Large intestine (tissue), 3 donors: Measurements from ENCODE around the gene TTLL5. TPM values are rescaled to one million over a fixed set of nuclear protein-coding genes. Genes with fewer than 3 reads are reported as not detected.

Experiments
- DNase-seq, 2 donors: peaks; one replicate each; pipeline versions ENCODE4 v3.0.0 to v3.0.0-alpha.2; 2013
- H3K27ac ChIP-seq: one replicate; pipeline ENCODE4 v1.5.1; 2013; ENCODE audit warnings: low read length
- H3K27me3 ChIP-seq: 2 replicates; pipeline ENCODE4 v1.6.1; 2013; ENCODE audit warnings: low read length; ENCODE audit not compliant: control insufficient read depth, insufficient read depth
- H3K36me3 ChIP-seq: 2 replicates; pipeline ENCODE4 v1.6.1; 2013; ENCODE audit warnings: low read length; ENCODE audit not compliant: control insufficient read depth, insufficient read depth
- H3K4me1 ChIP-seq: one replicate; pipeline ENCODE4 v1.6.1; 2013; ENCODE audit warnings: low read length; ENCODE audit not compliant: control insufficient read depth, insufficient read depth
- H3K4me3 ChIP-seq: one replicate; pipeline ENCODE4 v1.5.1; 2013; ENCODE audit warnings: low read length
- H3K9me3 ChIP-seq: one replicate; pipeline ENCODE4 v1.6.1; 2013; ENCODE audit warnings: mild to moderate bottlenecking, low read depth, low read length, moderate library complexity; ENCODE audit not compliant: control insufficient read depth
- WGBS: methylation state at CpG from one replicate; pipeline ENCODE4 v1.1.5; 2013; ENCODE audit warnings: low lambda C conversion rate; ENCODE audit not compliant: insufficient coverage; 5-methylcytosine and 5-hydroxymethylcytosine counted together
- polyA plus RNA-seq: library from polyadenylated mRNA; unstranded; fragments of 120-200 nt; gene quantifications from one replicate; pipeline ENCODE4 v1.2.1, GENCODE V29; 2013

Gene TTLL5
- polyA plus RNA-seq, 1 donor: 15.2 TPM

DNA sequence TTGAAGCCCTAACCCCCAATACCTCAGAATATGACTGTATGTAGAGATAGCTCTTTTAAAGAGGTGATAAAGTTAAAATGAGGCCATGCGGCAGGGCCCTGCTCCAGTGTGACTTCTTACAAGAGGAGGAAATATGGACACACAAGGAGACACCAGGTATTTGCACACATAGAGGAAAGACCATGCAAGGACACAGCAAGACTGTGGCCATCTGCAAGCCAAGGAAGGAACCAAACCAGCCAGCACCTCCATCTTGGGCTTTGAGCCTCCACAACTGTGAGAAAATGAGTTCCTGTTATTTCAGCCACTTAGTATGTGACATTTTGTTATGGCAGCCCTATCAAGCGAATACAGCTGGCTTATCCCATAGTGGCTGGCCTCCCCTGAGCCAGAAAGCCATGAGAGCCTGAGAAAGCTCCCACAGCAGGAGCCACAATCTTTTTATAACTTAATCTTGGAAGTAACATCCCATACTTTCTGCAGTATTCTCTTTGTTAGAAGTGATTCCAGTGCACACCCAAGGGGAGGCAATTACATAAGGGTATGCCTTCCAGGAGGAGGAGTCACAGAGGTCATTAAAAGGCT, 272.8 kb downstream of the TTLL5 start:
- no peaks in the 10 kb centered on the region for H3K27me3 ChIP-seq
- no peaks in the 10 kb centered on the region for H3K9me3 ChIP-seq
- no peak for DNase-seq
- H3K27ac ChIP-seq: no peak overlapping the region
- no CpG with 5 or more reads among the region's 2 CpGs for WGBS
- H3K4me3 ChIP-seq: no peak overlapping the region
- H3K36me3 ChIP-seq: no peaks in the 10 kb centered on the region
- H3K4me1 ChIP-seq: no peaks in the 10 kb centered on the region

DNA sequence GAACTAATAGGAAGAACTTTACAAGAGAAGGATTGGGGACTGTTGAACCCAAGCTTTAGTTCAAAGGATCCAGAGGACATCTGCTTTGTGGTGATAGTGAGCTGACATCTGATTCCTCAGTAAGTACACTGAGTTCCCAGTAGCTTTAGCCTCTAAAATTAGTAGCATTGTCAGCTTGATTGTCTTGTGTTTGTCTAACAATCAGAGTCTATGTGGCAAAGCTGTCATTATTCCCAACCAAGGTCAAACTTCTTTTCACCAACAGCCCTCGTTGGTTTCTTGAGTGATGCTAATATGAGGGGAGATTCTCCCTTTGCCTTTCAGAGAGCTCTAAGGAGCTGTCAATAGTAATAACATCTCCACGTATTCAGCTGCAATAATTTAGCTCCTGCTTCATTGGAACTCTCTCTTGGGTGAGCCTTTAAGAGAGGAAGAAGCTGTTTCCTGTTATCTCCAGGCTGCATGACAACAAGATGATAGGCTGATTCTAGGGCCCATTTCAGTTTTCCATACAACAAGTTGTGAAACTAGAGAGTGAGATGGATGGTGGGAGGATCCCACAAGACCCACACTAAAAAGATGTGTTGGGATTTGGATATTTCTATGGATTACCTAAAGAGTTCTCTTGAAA, 274.1 kb downstream of the TTLL5 start:
- Histone ChIP-seq H3K9me3 (no peaks in the 10 kb centered on the region), H3K4me1 (no peaks in the 10 kb centered on the region), H3K36me3 (no peaks in the 10 kb centered on the region), H3K27ac (no peak overlapping the region), H3K4me3 (no peak overlapping the region), H3K27me3 (no peaks in the 10 kb centered on the region)
- DNase-seq: no peak
- 100% methylated on average over 1 of the region's 2 CpGs for WGBS

GRCh38 chr14:75939200-75939599, 278.2 kb downstream of the TTLL5 start:
- Histone ChIP-seq H3K4me3 (no peak overlapping the region), H3K27me3 (no peaks in the 10 kb centered on the region), H3K9me3 (no peaks in the 10 kb centered on the region), H3K27ac (no peak overlapping the region), H3K4me1 (no peaks in the 10 kb centered on the region), H3K36me3 (no peaks in the 10 kb centered on the region)
- no peak for DNase-seq
- WGBS: no CpG with 5 or more reads among the region's 1 CpG

- Histone ChIP-seq H3K9me3 (no peaks in the 10 kb centered on the region), H3K4me3 (no peak overlapping the region), H3K36me3 (no peaks in the 10 kb centered on the region), H3K27me3 (no peaks in the 10 kb centered on the region), H3K27ac (no peak overlapping the region), H3K4me1 (no peaks in the 10 kb centered on the region)
- DNase-seq: no peak
- no CpG with 5 or more reads among the region's 4 CpGs for WGBS
Observed at GRCh38 chr14:75941030-75941429, 280.0 kb downstream of the TTLL5 start.

GRCh38 chr14:75944607-75945241, 283.7 kb downstream of the TTLL5 start:
- Histone ChIP-seq H3K4me3 (no peak overlapping the region), H3K9me3 (no peaks in the 10 kb centered on the region), H3K36me3 (no peaks in the 10 kb centered on the region), H3K4me1 (no peaks in the 10 kb centered on the region), H3K27me3 (no peaks in the 10 kb centered on the region), H3K27ac (no peak overlapping the region)
- no CpG with 5 or more reads among the region's 4 CpGs for WGBS
- DNase-seq: no peak

- H3K4me3 ChIP-seq: no peak overlapping the region
- no peaks in the 10 kb centered on the region for H3K27me3 ChIP-seq
- DNase-seq: no peak
- H3K4me1 ChIP-seq: no peaks in the 10 kb centered on the region
- H3K27ac ChIP-seq: no peak overlapping the region
- H3K9me3 ChIP-seq: no peaks in the 10 kb centered on the region
- 86% methylated on average over 4 of the region's 5 CpGs for WGBS
- no peaks in the 10 kb centered on the region for H3K36me3 ChIP-seq
Observed at GRCh38 chr14:75946785-75947184, 285.7 kb downstream of the TTLL5 start.

GRCh38 chr14:75952489-75952888, 291.4 kb downstream of the TTLL5 start:
- no peak overlapping the region for H3K4me3 ChIP-seq
- H3K4me1 ChIP-seq: no peaks in the 10 kb centered on the region
- DNase-seq: no peak
- H3K9me3 ChIP-seq: no peaks in the 10 kb centered on the region
- H3K27me3 ChIP-seq: no peaks in the 10 kb centered on the region
- H3K36me3 ChIP-seq: peaks cover 4% of the 10 kb centered on the region
- 90% methylated on average over 2 of the region's 3 CpGs for WGBS
- no peak overlapping the region for H3K27ac ChIP-seq

DNA sequence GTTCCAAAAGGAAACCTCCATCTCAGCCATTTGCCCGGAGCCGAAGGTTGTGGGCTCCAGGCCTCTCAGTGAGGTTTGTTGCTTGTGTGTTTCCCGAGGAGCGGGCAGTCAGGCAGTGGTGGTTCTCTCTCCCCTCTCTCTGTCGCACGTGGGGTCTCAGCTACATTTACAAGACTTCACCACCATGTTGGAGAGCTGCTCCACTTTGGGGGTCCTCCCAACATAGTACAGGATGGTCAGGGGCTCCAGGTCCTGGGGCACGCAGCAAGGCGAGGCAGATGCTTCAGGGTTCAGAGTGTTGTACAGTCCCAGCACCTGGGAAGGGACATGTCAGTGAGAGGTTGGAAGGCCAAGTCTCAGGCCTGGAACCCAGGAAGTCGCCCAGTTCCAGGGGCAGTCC, 298.0 kb downstream of the TTLL5 start:
- H3K4me1 ChIP-seq: no peaks in the 10 kb centered on the region
- H3K36me3 ChIP-seq: peaks cover 35% of the 10 kb centered on the region
- whole genome bisulfite sequencing: no CpG with 5 or more reads among the region's 9 CpGs
- H3K9me3 ChIP-seq: no peaks in the 10 kb centered on the region
- DNase-seq: no peak
- no peak overlapping the region for H3K27ac ChIP-seq
- no peaks in the 10 kb centered on the region for H3K27me3 ChIP-seq
- no peak overlapping the region for H3K4me3 ChIP-seq

DNA sequence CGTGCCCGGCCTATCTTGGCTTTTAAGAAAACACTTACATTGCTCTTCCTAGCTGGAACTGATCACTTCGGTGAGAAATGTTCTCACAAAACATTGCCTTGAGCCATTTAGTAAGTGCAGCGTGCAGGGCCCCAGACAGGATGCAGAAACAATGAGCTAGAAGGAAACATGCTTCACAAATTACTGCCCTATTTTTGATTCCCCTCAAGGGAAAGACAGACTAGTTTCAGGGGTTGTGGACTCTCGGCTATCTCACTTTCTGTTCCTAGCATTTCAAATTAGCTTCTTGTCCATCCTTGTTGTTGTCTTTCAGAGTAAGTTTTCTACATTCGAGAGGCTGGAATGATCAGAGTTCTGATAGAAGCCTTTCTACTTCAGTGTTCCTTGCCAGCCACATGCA, 299.2 kb downstream of the TTLL5 start:
- Histone ChIP-seq H3K4me3 (no peak overlapping the region), H3K27ac (no peak overlapping the region), H3K36me3 (peaks cover 37% of the 10 kb centered on the region), H3K9me3 (no peaks in the 10 kb centered on the region), H3K4me1 (no peaks in the 10 kb centered on the region), H3K27me3 (no peaks in the 10 kb centered on the region)
- no peak for DNase-seq
- WGBS: 83% methylated on average over 1 of the region's 6 CpGs

DNA sequence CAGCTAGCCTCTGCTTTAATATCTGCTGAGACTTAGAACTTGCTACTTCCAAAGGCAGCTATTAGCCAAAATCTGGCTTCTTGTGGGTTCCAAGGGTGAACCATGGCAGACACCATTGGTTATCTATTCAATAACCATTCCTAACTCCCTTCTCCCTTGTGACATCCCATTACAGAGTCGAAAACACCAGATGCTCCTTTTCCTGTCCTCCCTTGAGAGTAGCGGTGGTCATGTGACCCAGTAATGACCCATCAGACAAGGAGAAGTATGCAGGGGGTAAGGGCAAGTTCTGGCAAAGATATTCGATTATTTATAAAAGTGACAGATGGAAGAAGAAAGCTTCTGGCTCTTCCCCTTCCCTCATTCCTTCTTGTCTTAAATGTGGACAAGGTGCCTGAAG, 300.6 kb downstream of the TTLL5 start:
- H3K36me3 ChIP-seq: peaks cover 42% of the 10 kb centered on the region
- H3K9me3 ChIP-seq: no peaks in the 10 kb centered on the region
- H3K4me1 ChIP-seq: no peaks in the 10 kb centered on the region
- no peak overlapping the region for H3K4me3 ChIP-seq
- H3K27ac ChIP-seq: no peak overlapping the region
- no peak for DNase-seq
- WGBS: no CpG with 5 or more reads among the region's 3 CpGs
- H3K27me3 ChIP-seq: no peaks in the 10 kb centered on the region

- Histone ChIP-seq H3K36me3 (peaks cover 34% of the 10 kb centered on the region), H3K4me3 (no peak overlapping the region)
- WGBS: no CpG with 5 or more reads among the region's 3 CpGs
Observed at GRCh38 chr14:75967866-75968265, 306.8 kb downstream of the TTLL5 start.

More at GRCh38 chr14:75967866-75968265, 306.8 kb downstream of the TTLL5 start:
- no peak overlapping the region for H3K27ac ChIP-seq
- no peaks in the 10 kb centered on the region for H3K9me3 ChIP-seq
- H3K27me3 ChIP-seq: no peaks in the 10 kb centered on the region
- DNase-seq: no peak
- H3K4me1 ChIP-seq: peaks cover 2% of the 10 kb centered on the region
